HG03097 (cell line): ENCODE results near the gene SLC27A1.
A peak's percentile ranks its signal among the peaks of the same experiment; 100 is the strongest.

Experiments used
- ATAC-seq: cut with Tn5 transposase; IDR thresholded peaks from one replicate; pipeline ENCODE4 v1.9.1; 2021; ENCODE audit not compliant: unreplicated experiment, low FRiP score

SLC27A1 gene

GRCh38 chr19:17470068-17470841 is at the start of gene SLC27A1:
TSS of gene SLC27A1 (plus strand) at chr19:17470524. CDS start at chr19:17470541, 17 bp downstream.
- ATAC-seq, result peak; percentile 71

GRCh38 chr19:17421942-17422341 is 48.4 kb upstream of the SLC27A1 start:
- no peak for ATAC-seq

- no peak for ATAC-seq
Measured at GRCh38 chr19:17423429-17424208, 46.7 kb upstream of the SLC27A1 start.

GRCh38 chr19:17424743-17425365 is 45.5 kb upstream of the SLC27A1 start:
- no peak for ATAC-seq

GRCh38 chr19:17429641-17430113 is 40.6 kb upstream of the SLC27A1 start:
- no peak for ATAC-seq

- no peak for ATAC-seq
Measured at GRCh38 chr19:17431417-17431816, 38.9 kb upstream of the SLC27A1 start.

GRCh38 chr19:17435218-17435617 is 35.1 kb upstream of the SLC27A1 start:
- ATAC-seq, result no peak

- ATAC-seq, result no peak
Measured at GRCh38 chr19:17436094-17436873, 34.0 kb upstream of the SLC27A1 start.

- no peak for ATAC-seq
Measured at GRCh38 chr19:17436874-17437267, 33.5 kb upstream of the SLC27A1 start.

- ATAC-seq, result no peak
Measured at GRCh38 chr19:17441241-17442021, 28.9 kb upstream of the SLC27A1 start.

GRCh38 chr19:17445526-17446165 is 24.7 kb upstream of the SLC27A1 start:
- ATAC-seq, result no peak

GRCh38 chr19:17447704-17448130 is 22.6 kb upstream of the SLC27A1 start:
- no peak for ATAC-seq

- ATAC-seq, result no peak
Measured at GRCh38 chr19:17448131-17448967, 22.0 kb upstream of the SLC27A1 start, which contains the start of gene TMEM221. TSS of gene TMEM221 (minus strand) at chr19:17448668. CDS start at chr19:17448462, 206 bp downstream.

GRCh38 chr19:17450264-17451075 is 19.9 kb upstream of the SLC27A1 start:
- ATAC-seq, result no peak

GRCh38 chr19:17451820-17452219 is 18.5 kb upstream of the SLC27A1 start:
- no peak for ATAC-seq

GRCh38 chr19:17454576-17455071 is 15.7 kb upstream of the SLC27A1 start:
- no peak for ATAC-seq
